ENCODE results near the gene TMEM217.

TMEM217 gene

DNA sequence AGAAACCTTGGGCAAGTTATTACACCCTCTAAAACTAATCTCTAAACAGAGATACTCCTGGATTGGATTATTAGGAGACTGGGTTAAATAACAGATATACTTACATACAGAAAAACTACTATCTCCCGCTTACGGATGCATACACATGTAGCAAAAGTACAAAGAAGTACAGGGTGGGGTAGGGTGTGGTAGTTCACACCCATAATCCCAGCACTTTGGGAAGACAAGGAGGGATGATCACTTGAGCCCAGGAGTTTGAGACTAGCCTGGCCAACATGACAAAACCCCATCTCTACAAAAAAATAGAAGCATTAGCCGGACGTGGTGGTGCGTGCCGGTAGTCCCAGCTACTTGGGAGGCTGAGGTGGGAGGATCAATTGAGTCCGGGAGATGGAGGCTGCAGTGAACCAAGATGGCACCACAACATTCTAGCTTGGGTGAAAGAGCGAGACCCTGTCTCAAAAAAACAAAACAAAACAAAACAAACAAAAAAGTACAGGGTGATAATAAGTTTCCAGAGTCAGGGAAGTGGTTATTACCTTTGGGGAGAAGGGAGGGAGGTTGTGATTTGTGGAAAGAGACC, 79.9 kb downstream of the TMEM217 start:
- DNase-seq = no peak

DNA sequence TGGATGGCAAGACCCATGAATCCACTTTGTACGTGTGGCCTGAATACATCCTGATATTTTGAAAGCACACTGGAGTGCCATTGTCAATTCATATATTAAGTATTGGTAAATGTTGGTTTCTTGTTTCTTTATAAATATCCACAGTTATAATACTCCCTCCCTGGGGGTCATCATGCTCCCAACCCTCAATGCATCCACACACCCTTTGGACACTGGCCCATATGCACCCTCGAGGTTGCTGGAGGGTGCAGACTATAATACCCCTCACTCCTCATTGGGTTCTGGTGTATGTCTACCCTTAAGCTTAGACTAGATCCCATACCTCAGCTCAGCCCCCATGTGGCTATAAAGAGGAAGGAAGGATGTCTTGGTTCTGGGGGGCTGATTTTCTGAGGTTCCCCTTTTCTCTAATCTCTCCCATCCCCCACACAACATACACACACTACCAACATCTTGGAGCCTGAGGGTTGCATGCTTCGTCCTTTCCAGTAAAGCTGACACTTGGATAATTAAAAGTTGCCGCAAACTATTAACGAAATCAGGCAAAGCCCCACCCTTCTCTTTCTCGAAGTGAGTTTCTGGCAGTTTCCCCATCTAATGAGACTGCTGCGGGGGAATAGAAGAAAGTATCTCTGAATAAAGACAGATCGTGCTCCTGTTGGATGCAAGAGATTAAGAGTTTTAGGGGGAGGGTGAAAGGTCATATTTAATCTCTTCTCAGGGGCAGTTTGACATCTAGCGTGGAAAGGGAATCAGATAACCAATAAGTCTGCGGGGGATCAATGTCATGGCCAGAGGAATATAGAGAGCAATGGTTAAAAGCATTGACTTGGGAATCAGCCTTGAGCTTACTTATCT, 80.6 kb downstream of the TMEM217 start:
- DNase-seq = peak; percentile 95 to 97

DNA sequence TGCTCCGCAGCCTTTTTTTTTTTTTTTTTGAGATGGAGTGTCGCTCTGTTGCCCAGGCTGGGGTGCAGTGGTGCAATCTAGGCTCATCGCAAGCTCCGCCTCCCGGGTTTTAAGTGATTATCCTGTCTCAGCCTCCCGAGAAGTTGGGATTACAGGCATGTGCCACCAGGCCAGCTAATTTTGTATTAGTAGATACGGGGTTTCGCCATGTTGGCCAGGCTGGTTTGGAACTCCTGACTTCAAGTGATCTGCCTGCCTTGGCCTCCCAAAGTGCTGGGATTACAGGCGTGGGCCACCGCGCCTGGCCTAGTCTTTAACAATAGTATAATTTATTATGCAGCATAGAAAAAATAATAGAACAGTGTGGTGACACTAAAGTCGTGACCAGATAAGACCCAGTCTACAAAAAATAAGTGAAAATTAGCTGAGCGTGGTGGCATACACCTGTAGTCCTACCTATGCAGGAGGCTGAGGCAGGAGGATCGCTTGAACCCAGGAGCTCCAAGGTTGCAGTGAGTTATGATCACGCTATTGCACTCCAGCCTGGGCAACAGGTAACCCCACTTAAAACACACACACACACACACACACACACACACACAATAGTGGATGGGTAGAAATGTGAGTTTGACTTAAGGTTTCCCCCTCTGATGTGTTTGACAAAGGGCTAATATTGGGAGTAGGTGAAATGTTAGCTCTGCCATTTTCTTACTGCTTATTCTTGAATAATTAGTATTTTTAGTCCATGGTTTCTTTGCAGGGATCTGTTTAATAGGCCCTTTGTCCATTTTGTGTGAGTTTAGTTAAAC, 81.5 kb downstream of the TMEM217 start:
- no peak for DNase-seq

DNA sequence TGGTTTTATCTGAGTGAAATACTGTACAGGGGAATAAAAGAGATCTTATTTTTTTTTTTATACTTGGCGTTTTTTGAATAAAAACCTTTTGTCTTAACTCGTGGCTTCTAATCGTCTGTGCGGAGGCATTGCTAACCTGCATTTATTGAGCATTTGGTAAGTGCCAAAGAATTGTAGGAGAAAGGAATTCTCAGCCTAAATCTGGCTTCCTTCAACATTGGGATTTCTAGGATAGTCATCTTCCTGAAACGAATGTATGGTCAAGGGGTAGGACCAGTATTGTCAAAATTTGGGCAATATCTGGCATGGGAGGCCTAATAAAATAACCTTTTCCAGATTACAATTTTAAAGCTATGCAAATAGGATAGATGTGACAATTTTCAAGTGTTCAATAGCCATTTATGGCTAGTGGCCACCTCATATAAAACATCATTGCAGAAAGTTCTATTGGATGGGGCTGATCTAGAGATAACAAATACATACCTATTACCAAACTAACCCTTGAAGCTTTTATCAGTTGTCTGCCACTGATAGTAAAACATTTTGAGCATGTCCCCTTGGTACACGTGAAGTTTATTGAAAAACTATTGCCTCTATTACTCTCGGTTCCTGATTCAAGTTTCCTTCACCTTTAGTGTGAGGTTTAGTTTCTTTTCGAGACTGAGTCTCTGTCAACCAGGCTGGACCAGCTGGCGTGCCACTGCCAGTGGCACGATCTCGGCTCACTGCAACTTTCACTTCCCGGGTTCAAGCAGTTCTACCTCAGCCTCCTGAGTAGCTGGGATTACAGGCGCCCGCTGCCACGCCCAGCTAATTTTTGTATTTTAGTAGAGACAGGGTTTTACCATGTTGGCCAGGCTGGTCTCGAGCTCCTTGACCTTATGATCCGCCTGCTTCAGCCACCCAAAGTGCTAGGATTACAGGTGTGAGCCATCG, 82.3 kb downstream of the TMEM217 start:
- DNase-seq = no peak

DNA sequence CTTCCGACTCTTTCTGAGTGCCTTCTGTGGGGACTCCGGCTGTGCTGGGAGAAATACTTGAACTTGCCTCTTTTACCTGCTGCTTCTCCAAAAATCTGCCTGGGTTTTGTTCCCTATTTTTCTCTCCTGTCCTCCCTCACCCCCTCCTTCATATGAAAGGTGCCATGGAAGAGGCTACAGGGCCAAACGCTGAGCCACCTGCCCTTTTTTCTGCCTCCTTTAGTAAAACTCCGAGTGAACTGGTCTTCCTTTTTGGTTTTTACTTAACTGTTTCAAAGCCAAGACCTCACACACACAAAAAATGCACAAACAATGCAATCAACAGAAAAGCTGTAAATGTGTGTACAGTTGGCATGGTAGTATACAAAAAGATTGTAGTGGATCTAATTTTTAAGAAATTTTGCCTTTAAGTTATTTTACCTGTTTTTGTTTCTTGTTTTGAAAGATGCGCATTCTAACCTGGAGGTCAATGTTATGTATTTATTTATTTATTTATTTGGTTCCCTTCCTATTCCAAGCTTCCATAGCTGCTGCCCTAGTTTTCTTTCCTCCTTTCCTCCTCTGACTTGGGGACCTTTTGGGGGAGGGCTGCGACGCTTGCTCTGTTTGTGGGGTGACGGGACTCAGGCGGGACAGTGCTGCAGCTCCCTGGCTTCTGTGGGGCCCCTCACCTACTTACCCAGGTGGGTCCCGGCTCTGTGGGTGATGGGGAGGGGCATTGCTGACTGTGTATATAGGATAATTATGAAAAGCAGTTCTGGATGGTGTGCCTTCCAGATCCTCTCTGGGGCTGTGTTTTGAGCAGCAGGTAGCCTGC, 83.2 kb downstream of the TMEM217 start:
- no peak for DNase-seq

DNA sequence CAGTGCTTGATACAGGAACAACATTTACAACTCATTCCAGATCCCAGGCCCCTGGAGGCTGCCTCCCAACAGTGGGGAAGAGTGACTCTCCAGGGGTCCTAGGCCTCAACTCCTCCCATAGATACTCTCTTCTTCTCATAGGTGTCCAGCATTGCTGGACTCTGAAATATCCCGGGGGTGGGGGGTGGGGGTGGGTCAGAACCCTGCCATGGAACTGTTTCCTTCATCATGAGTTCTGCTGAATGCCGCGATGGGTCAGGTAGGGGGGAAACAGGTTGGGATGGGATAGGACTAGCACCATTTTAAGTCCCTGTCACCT, 83.8 kb downstream of the TMEM217 start:
- no peak for DNase-seq

DNA sequence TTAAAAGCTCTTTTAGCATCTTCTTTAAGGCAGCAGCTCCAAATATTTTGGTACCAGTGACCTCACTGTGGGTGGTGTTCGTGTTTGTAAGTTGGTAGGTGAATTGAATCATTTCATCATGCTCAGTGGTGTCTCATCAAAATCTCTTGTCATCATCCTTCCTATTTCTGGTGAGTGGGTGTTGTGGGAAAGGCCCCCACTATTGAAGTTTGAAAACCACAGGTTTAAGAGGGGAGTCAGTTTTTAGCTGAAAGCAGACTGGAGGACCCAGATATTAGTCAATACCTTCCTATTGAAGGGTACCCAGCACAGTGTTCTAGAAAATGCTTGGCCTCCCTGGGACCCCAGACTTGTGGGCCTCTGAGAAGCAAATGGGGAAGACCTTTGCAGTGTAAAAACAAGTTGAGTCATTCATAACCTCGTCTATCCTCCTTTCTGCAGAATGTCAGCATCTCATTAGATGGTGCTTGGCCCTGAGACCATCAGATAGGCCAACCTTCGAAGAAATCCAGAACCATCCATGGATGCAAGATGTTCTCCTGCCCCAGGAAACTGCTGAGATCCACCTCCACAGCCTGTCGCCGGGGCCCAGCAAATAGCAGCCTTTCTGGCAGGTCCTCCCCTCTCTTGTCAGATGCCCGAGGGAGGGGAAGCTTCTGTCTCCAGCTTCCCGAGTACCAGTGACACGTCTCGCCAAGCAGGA, 84.3 kb downstream of the TMEM217 start:
- DNase-seq = peak in 1 of 2 experiments; percentile 39

DNA sequence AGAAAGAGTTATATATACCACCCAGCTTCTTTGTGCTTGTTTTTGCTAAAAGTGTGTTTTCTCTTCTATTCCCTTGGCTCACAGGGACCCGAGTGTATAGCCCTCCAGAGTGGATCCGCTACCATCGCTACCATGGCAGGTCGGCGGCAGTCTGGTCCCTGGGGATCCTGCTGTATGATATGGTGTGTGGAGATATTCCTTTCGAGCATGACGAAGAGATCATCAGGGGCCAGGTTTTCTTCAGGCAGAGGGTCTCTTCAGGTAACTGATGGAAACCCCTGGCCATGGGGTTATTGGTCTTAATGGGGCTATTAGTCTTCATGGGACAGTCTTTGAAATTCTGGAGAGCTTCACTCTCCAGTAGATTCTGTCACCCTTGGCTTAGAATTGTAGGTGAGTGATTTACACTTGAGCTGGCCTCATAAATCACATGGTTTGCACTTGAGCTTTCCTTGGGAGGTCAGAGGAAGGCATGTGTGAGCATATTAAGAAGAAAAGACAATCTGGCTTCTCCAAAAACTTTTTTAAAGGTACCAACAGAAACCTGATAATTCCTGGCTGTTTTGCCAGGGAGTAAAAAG, 84.9 kb downstream of the TMEM217 start:
- DNase-seq = no peak

DNA sequence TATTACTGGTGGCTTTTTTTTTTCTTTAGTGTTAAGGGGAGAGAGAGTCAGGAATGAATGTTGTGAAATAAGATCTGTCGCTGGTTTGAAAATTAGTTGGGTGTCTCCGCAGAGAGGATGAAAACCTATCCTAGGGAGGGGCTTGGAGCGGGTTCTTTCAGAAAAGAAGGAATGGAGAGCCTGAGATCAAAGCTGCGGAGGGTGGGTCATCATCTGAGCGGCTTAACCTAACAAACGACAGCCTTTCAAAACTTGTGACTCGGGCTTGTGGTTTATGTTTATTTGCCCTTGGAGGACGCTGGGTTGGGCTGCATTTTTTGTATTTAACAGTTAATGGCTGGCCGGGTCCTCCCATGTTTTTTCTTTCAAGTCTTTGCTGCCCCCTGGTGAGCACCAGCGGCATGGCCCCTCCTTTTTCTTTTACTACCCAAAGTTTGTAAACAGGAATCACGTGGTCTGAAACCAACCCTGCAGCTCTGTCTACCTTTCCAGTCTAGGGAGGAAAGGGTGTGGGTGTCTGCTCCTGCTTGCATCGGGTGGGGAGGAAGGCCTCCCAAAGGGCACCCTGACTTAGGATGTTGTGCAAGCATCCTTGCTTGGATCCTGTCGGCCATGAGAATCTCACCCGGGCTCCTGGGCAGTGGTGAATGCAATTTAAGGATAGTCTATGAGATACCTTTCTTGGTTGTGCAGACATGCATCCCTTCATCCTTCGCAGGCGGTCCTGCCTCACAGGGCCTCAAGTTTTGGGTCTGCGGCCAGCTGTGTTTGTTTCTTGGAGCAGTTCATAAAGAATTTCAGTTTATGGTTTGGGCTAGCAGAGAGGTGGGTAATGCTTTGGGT, 85.8 kb downstream of the TMEM217 start:
- peak; percentile 98 for DNase-seq

DNA sequence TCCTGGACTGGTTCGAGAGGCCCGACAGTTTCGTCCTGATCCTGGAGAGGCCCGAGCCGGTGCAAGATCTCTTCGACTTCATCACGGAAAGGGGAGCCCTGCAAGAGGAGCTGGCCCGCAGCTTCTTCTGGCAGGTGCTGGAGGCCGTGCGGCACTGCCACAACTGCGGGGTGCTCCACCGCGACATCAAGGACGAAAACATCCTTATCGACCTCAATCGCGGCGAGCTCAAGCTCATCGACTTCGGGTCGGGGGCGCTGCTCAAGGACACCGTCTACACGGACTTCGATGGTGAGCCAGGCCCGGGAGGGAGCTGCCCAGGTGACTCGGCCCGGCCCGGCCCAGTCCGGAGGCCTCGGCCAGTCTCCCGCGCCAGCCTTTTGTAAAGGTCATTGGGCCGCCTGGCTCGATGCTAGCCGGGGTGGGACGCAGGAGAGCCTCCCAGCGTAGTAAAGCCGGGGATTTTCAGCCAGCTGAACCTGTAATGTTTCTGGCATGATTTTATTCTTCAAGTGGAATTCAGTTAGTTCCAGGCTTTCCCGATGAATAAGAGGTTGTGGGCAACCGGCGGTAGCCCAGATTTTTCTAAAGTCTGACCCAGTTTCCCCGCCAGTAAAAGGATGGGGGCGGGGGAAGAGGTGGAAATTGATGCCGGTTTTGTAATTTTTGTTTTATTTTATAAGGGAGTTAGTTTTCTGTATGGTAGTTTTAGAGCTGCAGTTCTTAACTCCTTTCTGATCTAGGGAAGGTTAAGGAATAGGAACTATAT, 86.6 kb downstream of the TMEM217 start:
- DNase-seq = no peak

DNA sequence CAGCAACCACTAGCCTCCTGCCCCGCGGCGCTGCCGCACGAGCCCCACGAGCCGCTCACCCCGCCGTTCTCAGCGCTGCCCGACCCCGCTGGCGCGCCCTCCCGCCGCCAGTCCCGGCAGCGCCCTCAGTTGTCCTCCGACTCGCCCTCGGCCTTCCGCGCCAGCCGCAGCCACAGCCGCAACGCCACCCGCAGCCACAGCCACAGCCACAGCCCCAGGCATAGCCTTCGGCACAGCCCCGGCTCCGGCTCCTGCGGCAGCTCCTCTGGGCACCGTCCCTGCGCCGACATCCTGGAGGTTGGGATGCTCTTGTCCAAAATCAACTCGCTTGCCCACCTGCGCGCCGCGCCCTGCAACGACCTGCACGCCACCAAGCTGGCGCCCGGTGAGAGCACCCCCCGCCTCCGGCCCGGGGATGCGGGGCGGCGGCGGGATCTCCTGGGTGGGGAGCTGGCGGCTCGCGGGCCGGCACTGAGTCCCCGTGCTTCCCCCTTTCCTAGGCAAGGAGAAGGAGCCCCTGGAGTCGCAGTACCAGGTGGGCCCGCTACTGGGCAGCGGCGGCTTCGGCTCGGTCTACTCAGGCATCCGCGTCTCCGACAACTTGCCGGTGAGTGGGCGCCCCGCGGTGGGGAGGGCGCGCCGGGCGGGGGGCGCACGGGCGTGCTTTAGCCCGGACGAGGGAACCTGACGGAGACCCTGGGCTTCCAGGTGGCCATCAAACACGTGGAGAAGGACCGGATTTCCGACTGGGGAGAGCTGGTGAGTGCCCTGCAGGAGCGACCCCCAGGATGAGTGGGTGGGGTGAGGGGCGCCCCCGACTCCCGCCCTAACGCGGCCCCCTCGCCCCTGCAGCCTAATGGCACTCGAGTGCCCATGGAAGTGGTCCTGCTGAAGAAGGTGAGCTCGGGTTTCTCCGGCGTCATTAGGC, 87.4 kb downstream of the TMEM217 start:
- DNase-seq = peak; percentile 18 to 37

DNA sequence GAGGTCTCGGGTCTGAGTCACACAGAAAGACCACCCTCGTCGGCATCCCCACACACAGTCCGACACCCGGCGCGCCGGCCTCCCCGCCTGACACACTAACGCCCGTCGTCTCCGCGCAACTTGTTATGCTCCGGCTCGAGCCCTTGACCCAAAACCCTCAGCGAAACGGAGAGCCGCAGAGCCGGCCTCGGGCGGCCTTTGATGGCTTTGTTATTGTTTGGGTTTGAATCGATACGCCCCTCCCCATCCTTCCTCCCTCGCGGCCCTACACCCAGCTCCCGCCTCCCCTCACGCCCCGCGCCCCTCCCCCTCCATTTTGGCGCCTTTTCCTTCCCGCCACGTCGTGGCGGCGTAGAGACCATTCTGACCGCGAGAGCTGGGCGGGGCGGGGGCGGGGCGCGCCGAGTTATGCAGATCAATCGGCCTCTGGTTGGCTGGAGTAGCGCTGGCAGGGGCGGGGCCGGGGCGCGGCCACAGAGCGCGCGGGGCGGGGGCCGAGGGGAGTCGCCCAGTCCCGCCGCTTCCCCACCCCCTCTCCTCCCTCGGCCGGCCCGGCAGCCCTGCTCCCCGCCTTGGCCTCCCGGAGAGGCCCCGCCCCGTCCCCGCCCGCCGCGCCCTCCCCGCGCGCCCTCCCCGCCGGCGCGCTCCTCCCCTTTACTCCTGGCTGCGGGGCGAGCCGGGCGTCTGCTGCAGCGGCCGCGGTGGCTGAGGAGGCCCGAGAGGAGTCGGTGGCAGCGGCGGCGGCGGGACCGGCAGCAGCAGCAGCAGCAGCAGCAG, 88.3 kb downstream of the TMEM217 start, which contains the start of gene PIM1:
PIM1 (plus strand) TSS at position 657 of the 777 bp plus-strand sequence. CDS start 424 bp downstream, outside the sequence.
- peak; percentile 95 to 97 for DNase-seq

DNA sequence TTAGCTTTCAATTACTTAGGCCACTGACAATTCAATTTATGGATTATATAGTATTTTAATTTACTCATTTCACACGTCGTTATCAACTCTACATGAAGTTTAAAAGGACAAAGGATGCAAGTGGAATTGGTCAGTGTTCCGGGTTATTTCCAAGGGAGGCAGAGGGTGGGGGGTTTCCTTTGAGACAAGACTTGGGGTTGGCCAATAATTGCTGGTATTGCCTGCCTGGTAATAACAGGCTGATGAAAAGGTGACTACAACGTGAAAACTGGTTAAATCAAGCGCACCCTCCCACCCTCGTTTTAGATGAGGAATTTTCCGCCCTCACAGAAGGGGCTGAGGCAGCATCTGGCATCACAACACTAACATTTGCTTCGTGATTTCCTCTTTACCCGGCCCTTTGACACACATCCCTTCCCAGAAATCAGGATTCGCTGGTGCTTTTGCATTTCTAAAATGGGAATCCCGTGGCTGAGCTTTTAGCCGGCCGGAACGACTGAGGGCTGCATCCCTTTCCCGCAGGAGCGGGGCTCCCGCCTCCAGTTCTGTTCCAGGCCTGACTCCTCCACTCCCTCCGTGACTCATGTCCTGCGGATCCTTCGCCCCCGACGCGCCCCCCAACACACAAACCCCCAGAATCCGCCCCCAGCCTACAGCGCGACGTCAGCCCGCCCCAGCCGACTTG, 89.0 kb downstream of the TMEM217 start:
- DNase-seq = peak; percentile 33 to 35

DNA sequence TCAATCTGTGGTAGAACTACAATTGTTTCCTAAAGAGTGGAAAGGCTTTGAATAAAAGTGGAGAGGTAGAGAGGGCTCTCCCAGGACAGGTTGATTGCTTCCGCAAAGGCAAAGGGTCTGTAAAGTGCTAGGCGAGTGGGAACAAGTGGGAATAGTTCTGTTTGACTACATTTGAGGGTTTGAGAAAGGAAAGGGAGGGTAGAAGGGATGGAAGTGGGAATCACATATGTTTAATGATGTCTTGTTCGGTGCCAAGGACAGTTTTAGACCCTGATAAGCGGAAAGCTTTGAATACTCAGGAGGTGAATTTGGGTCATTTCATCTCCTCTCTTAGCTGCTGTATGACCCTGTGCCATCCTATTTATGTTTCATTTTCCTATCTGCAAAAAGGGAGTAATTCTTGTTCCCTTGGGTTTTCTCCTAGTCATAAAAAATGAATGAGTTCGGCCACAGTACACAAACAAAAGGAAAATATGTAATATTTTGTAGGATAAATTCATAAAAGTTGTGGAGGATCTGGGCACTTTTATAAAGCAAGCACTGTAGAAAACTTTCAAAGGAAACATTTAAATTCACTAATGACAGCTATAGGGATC, 89.7 kb downstream of the TMEM217 start:
- DNase-seq = no peak

DNA sequence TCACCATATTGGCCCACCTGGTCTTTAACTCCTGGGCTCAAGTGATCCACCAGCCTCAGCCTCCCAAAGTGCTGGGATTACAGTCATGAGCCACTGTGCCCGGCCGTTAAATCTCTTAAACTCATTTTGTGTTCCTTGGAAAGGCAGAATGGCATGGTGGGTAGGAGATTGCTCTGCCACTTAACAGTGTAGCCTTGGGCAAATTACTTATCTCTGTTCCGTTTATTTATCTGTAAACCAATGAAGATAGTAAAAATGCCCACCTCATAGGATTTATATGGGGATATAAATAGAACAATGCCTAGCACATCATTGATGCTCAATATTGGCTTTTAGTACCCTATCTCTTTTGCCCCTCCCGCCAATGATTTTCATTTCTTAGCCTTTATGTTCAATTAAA, 95.2 kb downstream of the TMEM217 start:
- DNase-seq = no peak
